Thoracic aorta (tissue), 2 donors: ENCODE data around the gene DIP2B. TPM values are rescaled to one million over a fixed set of nuclear protein-coding genes. Genes with fewer than 3 reads are reported as not detected.

Experiments
- ATAC-seq: fragments of 150-250 bp; one replicate; pipeline ENCODE4 v1.8.0; 2017; ENCODE audit warnings: low read depth; ENCODE audit not compliant: insufficient number of reproducible peaks, low FRiP score
- DNase-seq: peaks from one replicate; pipeline ENCODE4 v3.0.0-alpha.2; 2020; ENCODE audit warnings: low spot score
- H3K27ac ChIP-seq, 2 donors: fragments of 200-600 bp; sonication (generic); 1 replicate in 1 of 2; 2 replicates in 1 of 2; pipeline ENCODE4 v1.5.1; 2016; ENCODE audit warnings: mild to moderate bottlenecking in 2 of 2, moderate library complexity in 2 of 2
- H3K27me3 ChIP-seq: fragments of 200-600 bp; sonication (generic); replicated peaks from 2 replicates; pipeline ENCODE4 v1.6.0; 2016; ENCODE audit warnings: mild to moderate bottlenecking; ENCODE audit not compliant: insufficient read depth
- H3K36me3 ChIP-seq: fragments of 200-600 bp; sonication (generic); one replicate; pipeline ENCODE4 v1.5.1; 2016
- H3K4me1 ChIP-seq, 2 donors: fragments of 200-600 bp; sonication (generic); 1 replicate in 1 of 2; 2 replicates in 1 of 2; pipeline versions ENCODE4 v1.5.1 to v1.6.0; 2016; ENCODE audit warnings: low read depth in 2 of 2, mild to moderate bottlenecking in 1 of 2; ENCODE audit not compliant: control insufficient read depth in 1 of 2
- H3K4me3 ChIP-seq: fragments of 200-600 bp; sonication (generic); 2 replicates; pipeline ENCODE4 v1.5.1; 2016; ENCODE audit warnings: mild to moderate bottlenecking
- H3K9me3 ChIP-seq: fragments of 200-600 bp; sonication (generic); 2 replicates; pipeline ENCODE4 v1.5.1; 2016
- CTCF ChIP-seq: fragments of 200-600 bp; sonication (generic); IDR thresholded peaks from one replicate; pipeline ENCODE4 v1.5.1; 2019; ENCODE audit warnings: antibody characterized with exemption
- total RNA-seq, 2 donors: library from RNA; depleted of rRNA; stranded (reverse); fragments of >200 nt; gene quantifications; one replicate each; pipeline versions ENCODE4 v1.1.0 to v1.2.3, GENCODE V29; 2016

DIP2B gene
- total RNA-seq, 2 donors from 2014 or later, result 22.3 to 22.9 TPM

GRCh38 chr12:50720501-50720900 lies 215.7 kb downstream of the DIP2B start:
- Histone ChIP-seq H3K36me3 (peaks cover 14% of the 10 kb centered on the region), H3K9me3 (no peaks in the 10 kb centered on the region), H3K27ac (no peak overlapping the region), H3K27me3 (no peaks in the 10 kb centered on the region), H3K4me1 (peaks cover 0 to 12% of the 10 kb centered on the region in 2 donors), H3K4me3 (no peak overlapping the region)
- no peak for TF ChIP-seq CTCF
- ATAC-seq (no peak), DNase-seq (no peak)

- no peak overlapping the region for H3K27ac ChIP-seq
- H3K4me1 ChIP-seq, result peaks cover 0 to 21% of the 10 kb centered on the region in 2 donors
- no peaks in the 10 kb centered on the region for H3K9me3 ChIP-seq
- DNase-seq (no peak), ATAC-seq (no peak)
- no peak for TF ChIP-seq CTCF
- H3K4me3 ChIP-seq, result no peak overlapping the region
- no peaks in the 10 kb centered on the region for H3K27me3 ChIP-seq
- peaks cover 20% of the 10 kb centered on the region for H3K36me3 ChIP-seq
These were observed 219.1 kb downstream of the DIP2B start for GRCh38 chr12:50723865-50724264.

GRCh38 chr12:50725011-50725942 lies 220.5 kb downstream of the DIP2B start:
- no peak for ATAC-seq
- Histone ChIP-seq H3K4me3 (no peak overlapping the region), H3K9me3 (no peaks in the 10 kb centered on the region), H3K27me3 (no peaks in the 10 kb centered on the region), H3K36me3 (peaks cover 22% of the 10 kb centered on the region), H3K4me1 (peaks cover 0 to 21% of the 10 kb centered on the region in 2 donors), H3K27ac (peak overlapping the region in 1 of 2 donors; percentile 33)
- DNase-seq, result no peak
- TF ChIP-seq CTCF, result no peak

GRCh38 chr12:50727466-50727865 lies 222.7 kb downstream of the DIP2B start:
- H3K27ac ChIP-seq, result no peak overlapping the region
- peaks cover 0 to 21% of the 10 kb centered on the region in 2 donors for H3K4me1 ChIP-seq
- peaks cover 19% of the 10 kb centered on the region for H3K36me3 ChIP-seq
- DNase-seq (no peak), ATAC-seq (no peak)
- no peak for TF ChIP-seq CTCF
- H3K4me3 ChIP-seq, result no peak overlapping the region
- H3K27me3 ChIP-seq, result no peaks in the 10 kb centered on the region
- H3K9me3 ChIP-seq, result no peaks in the 10 kb centered on the region

GRCh38 chr12:50728417-50728816 lies 223.6 kb downstream of the DIP2B start:
- Histone ChIP-seq H3K27me3 (no peaks in the 10 kb centered on the region), H3K4me1 (peaks cover 0 to 21% of the 10 kb centered on the region in 2 donors), H3K4me3 (no peak overlapping the region), H3K36me3 (peaks cover 27% of the 10 kb centered on the region), H3K9me3 (no peaks in the 10 kb centered on the region), H3K27ac (no peak overlapping the region)
- DNase-seq (no peak), ATAC-seq (no peak)
- TF ChIP-seq CTCF, result no peak
